A549 (cell line): ENCODE results near the gene PRSS1. TPM values are rescaled to one million over a fixed set of nuclear protein-coding genes. Genes with fewer than 3 reads are reported as not detected.
"Not testable (repeated sequence)": the region's sequence is repeated elsewhere in the genome, so short reads cannot be mapped to it uniquely, and the experiment has no call there.

ENCODE experiments used
- ATAC-seq, 2 experiments: fragments of 200-7000 bp in 1 of 2; fragments of >200 bp in 1 of 2; cut with Nextera tagmentation in 1 of 2; cut with Tn5 transposase in 1 of 2; 3 replicates each; pipeline versions ENCODE4 v1.8.0 to v1.9.1; 2018 to 2020; ENCODE audit warnings: mild to moderate bottlenecking in 1 of 2, moderate library complexity in 1 of 2
- CTCF ChIA-PET: fragments of 300-600 bp; sonication (Branson Sonifier 250); formaldehyde crosslinking; extraction: SDS; loops from one replicate; lab custom pipeline; 2021; ENCODE audit warnings: antibody characterized with exemption, inconsistent platforms; lab: Yijun Ruan, JAX
- POLR2A ChIA-PET: fragments of 350-600 bp; formaldehyde crosslinking; extraction: SDS; loops from one replicate; lab custom pipeline; 2021; ENCODE audit warnings: antibody characterized with exemption, inconsistent platforms; lab: Yijun Ruan, JAX
- DNase-seq, 2 experiments: peaks; one replicate each; pipeline versions ENCODE4 v3.0.0 to v3.0.0-alpha.2; 2011 to 2016; ENCODE audit warnings: low read depth in 1 of 2, low spot score in 1 of 2
- FAIRE-seq: peaks from 2 replicates; lab custom pipeline; 2011; peaks lifted over from hg19 to GRCh38; lab: Jason Lieb, UNC
- H3K27ac ChIP-seq, 2 experiments: fragments of >200 bp; sonication (Bioruptor Twin); formaldehyde crosslinking; 3 replicates each; pipeline ENCODE4 v1.5.1; 2016 to 2017
- H3K4me1 ChIP-seq: fragments of >200 bp; sonication (Bioruptor Twin); formaldehyde crosslinking; 3 replicates; pipeline ENCODE4 v1.6.1; 2016
- H3K4me2 ChIP-seq: fragments of >200 bp; sonication (Bioruptor Twin); formaldehyde crosslinking; 3 replicates; pipeline ENCODE4 v1.6.1; 2016
- H3K4me3 ChIP-seq: fragments of >200 bp; sonication (Bioruptor Twin); formaldehyde crosslinking; 3 replicates; pipeline ENCODE4 v1.5.1; 2016
- H3K9me3 ChIP-seq: fragments of >200 bp; sonication (Bioruptor Twin); formaldehyde crosslinking; 3 replicates; pipeline ENCODE4 v1.6.1; 2016
- ATOH8 ChIP-seq: fragments of 250-450 bp; sonication (Bioruptor Pico); IDR thresholded peaks from 2 replicates; pipeline ENCODE4 v1.5.0; 2020; ENCODE audit warnings: low read depth, mild to moderate bottlenecking, moderate library complexity
- BCL3 ChIP-seq: fragments of >200 bp; sonication (Bioruptor Twin); formaldehyde crosslinking; IDR thresholded peaks from 3 replicates; pipeline ENCODE4 v1.6.1; 2016
- CEBPB ChIP-seq, 2 experiments: fragments of >200 bp in 1 of 2; sonication (Bioruptor Twin) in 1 of 2; formaldehyde crosslinking in 1 of 2; IDR thresholded peaks; 2 replicates each; pipeline ENCODE4 v1.6.1; 2012 to 2016
- CHD4 ChIP-seq: fragments of 200-600 bp; sonication (generic); IDR thresholded peaks from 2 replicates; pipeline ENCODE4 v1.6.1; 2016; ENCODE audit warnings: antibody characterized with exemption, mild to moderate bottlenecking, borderline replicate concordance
- E2F6 ChIP-seq: IDR thresholded peaks from 2 replicates; pipeline ENCODE4 v1.6.1; 2012; ENCODE audit warnings: low read depth, borderline replicate concordance
- EHF ChIP-seq: fragments of 250-450 bp; sonication (Bioruptor Pico); IDR thresholded peaks from 2 replicates; pipeline ENCODE4 v1.5.0; 2020; ENCODE audit warnings: mild to moderate bottlenecking
- EHMT2 ChIP-seq: fragments of 200-600 bp; sonication (generic); IDR thresholded peaks from 2 replicates; pipeline ENCODE4 v1.6.1; 2016; ENCODE audit warnings: antibody characterized with exemption, low read depth, mild to moderate bottlenecking, moderate library complexity
- FOSB ChIP-seq: fragments of 250-450 bp; sonication (Bioruptor Pico); IDR thresholded peaks from 2 replicates; pipeline ENCODE4 v1.5.0; 2020; ENCODE audit warnings: mild to moderate bottlenecking, moderate library complexity
- FOSL2 ChIP-seq, 2 experiments: fragments of 450-650 bp in 1 of 2; fragments of >200 bp in 1 of 2; sonication (Bioruptor Twin) in 1 of 2; formaldehyde crosslinking; IDR thresholded peaks; 2 replicates each; pipeline versions ENCODE4 v1.5.0 to v1.6.1; 2016 to 2020; ENCODE audit warnings: mild to moderate bottlenecking in 1 of 2, moderate library complexity in 1 of 2
- HDAC2 ChIP-seq: fragments of 200-600 bp; sonication (generic); IDR thresholded peaks from 2 replicates; pipeline ENCODE4 v1.6.1; 2016
- JUN ChIP-seq, 2 experiments: fragments of >200 bp; sonication (Bioruptor Twin); formaldehyde crosslinking; IDR thresholded peaks; 2 replicates in 1 of 2; 3 replicates in 1 of 2; pipeline ENCODE4 v1.6.1; 2016 to 2017
- KDM1A ChIP-seq: fragments of 200-600 bp; sonication (generic); IDR thresholded peaks from 2 replicates; pipeline ENCODE4 v1.6.1; 2016; ENCODE audit warnings: low read depth, mild to moderate bottlenecking
- KDM5A ChIP-seq: fragments of 200-600 bp; sonication (generic); IDR thresholded peaks from 2 replicates; pipeline ENCODE4 v1.6.1; 2016; ENCODE audit warnings: antibody characterized with exemption, mild to moderate bottlenecking
- MAFK ChIP-seq: fragments of 450-650 bp; IDR thresholded peaks from 2 replicates; pipeline ENCODE4 v1.6.1; 2014; ENCODE audit not compliant: partially characterized antibody
- MAX ChIP-seq: IDR thresholded peaks from 2 replicates; pipeline ENCODE4 v1.6.1; 2012
- MAZ ChIP-seq: fragments of 150-350 bp; IDR thresholded peaks from 2 replicates; pipeline ENCODE4 v1.6.1; 2014; ENCODE audit warnings: antibody characterized with exemption, low read depth, low read length, borderline replicate concordance
- NPAS2 ChIP-seq: fragments of 250-450 bp; sonication (Bioruptor Pico); IDR thresholded peaks from 2 replicates; pipeline ENCODE4 v1.8.0; 2022; ENCODE audit warnings: mild to moderate bottlenecking, moderate library complexity, borderline replicate concordance
- POLR2AphosphoS2 ChIP-seq: conservative IDR thresholded peaks from 2 replicates; pipeline ENCODE4 v1.6.1; 2012; ENCODE audit warnings: low read length, improper control_type of control experiment, inconsistent platforms
- RAD21 ChIP-seq, 2 experiments: fragments of >200 bp in 1 of 2; sonication (Bioruptor Twin) in 1 of 2; formaldehyde crosslinking in 1 of 2; IDR thresholded peaks in 1 of 2; conservative IDR thresholded peaks in 1 of 2; 2 replicates in 1 of 2; 3 replicates in 1 of 2; pipeline ENCODE4 v1.6.1; 2012 to 2018; ENCODE audit warnings: inconsistent platforms in 1 of 2
- RCOR1 ChIP-seq: fragments of 150-350 bp; IDR thresholded peaks from 2 replicates; pipeline ENCODE4 v1.6.1; 2014; ENCODE audit warnings: antibody characterized with exemption, low read length, low read depth
- RFX5 ChIP-seq: fragments of 450-650 bp; IDR thresholded peaks from 2 replicates; pipeline ENCODE4 v1.7.1; 2014; ENCODE audit warnings: antibody characterized with exemption, mild to moderate bottlenecking, moderate library complexity
- RNF2 ChIP-seq: fragments of 200-600 bp; sonication (generic); IDR thresholded peaks from 2 replicates; pipeline ENCODE4 v1.6.1; 2016; ENCODE audit warnings: low read depth, mild to moderate bottlenecking, antibody characterized with exemption, moderate library complexity, borderline replicate concordance
- SMC3 ChIP-seq: fragments of >200 bp; sonication (Bioruptor Twin); formaldehyde crosslinking; IDR thresholded peaks from 3 replicates; pipeline ENCODE4 v1.6.1; 2018; ENCODE audit warnings: inconsistent platforms
- TP53 ChIP-seq: fragments of 250-450 bp; sonication (Bioruptor Pico); IDR thresholded peaks from 2 replicates; pipeline ENCODE4 v1.5.0; 2021; ENCODE audit warnings: mild to moderate bottlenecking, moderate library complexity
- USF2 ChIP-seq: fragments of 450-650 bp; IDR thresholded peaks from 2 replicates; pipeline ENCODE4 v1.6.1; 2014; ENCODE audit warnings: antibody characterized with exemption
- ZSCAN20 ChIP-seq: fragments of 250-450 bp; sonication (Bioruptor Pico); IDR thresholded peaks from 2 replicates; pipeline ENCODE4 v1.8.0; 2022; ENCODE audit warnings: mild to moderate bottlenecking, moderate library complexity
- WGBS: methylation state at CpG from one replicate; pipeline ENCODE4 v1.1.6; 2017; ENCODE audit errors: missing lambda C conversion rate; 5-methylcytosine and 5-hydroxymethylcytosine counted together
- polyA plus RNA-seq, 4 experiments: library from polyadenylated mRNA; depleted of rRNA in 3 of 4; stranded (reverse); fragments of >200 nt; fragmentation: RNase III in 1 of 4; extraction: RNeasy Plus Mini Kit Qiagen cat#74134 plus additional on column Dnase treatment in 1 of 4; gene quantifications; 2 replicates in 3 of 4; 3 replicates in 1 of 4; pipeline ENCODE4 v1.2.3, GENCODE V29; 2011 to 2017

Gene PRSS1
- polyA plus RNA-seq, 2 of the 4 experiments (the other 2 are of a cell fraction), result not detected

GRCh38 chr7:142745091-142745635, 4.1 kb upstream of the PRSS1 start:
- POLR2A ChIA-PET, result no interaction called here
- WGBS, result 0% methylated on average over 1 of the region's 1 CpG
- CTCF ChIA-PET, result no interaction called here
- Histone ChIP-seq H3K4me3 (no peak overlapping the region), H3K9me3 (no peaks in the 10 kb centered on the region), H3K4me2 (no peak overlapping the region), H3K27ac (no peak overlapping the region), H3K4me1 (no peaks in the 10 kb centered on the region)
- TF ChIP-seq RNF2 (no peak), JUN (IDR thresholded peaks at IDR 0.05) (no peak), TP53 (CRISPR knock-in tag) (no peak), CHD4 (no peak), HDAC2 (no peak), FOSB (CRISPR knock-in tag) (no peak), MAZ (no peak), NPAS2 (no peak), USF2 (no peak), RCOR1 (no peak), E2F6 (no peak)
- FAIRE-seq (no peak), DNase-seq (no peak), ATAC-seq (no peak)

GRCh38 chr7:142745745-142746144, 3.5 kb upstream of the PRSS1 start:
- FAIRE-seq (no peak), ATAC-seq (no peak), DNase-seq (no peak)
- CTCF ChIA-PET, result no interaction called here
- Histone ChIP-seq H3K4me1 (no peaks in the 10 kb centered on the region), H3K27ac (no peak overlapping the region), H3K4me2 (no peak overlapping the region), H3K9me3 (no peaks in the 10 kb centered on the region), H3K4me3 (no peak overlapping the region)
- 36% methylated on average over 4 of the region's 4 CpGs for WGBS
- POLR2A ChIA-PET, result no interaction called here
- no peak for TF ChIP-seq RAD21 (conservative IDR thresholded peaks at IDR 0.05 in 1 of 2, IDR thresholded peaks at IDR 0.05 in 1 of 2)
- TF ChIP-seq MAX, result no peak
- no peak for TF ChIP-seq CEBPB (IDR thresholded peaks at IDR 0.05)
- TF ChIP-seq SMC3, result no peak
- no peak for TF ChIP-seq KDM5A
- TF ChIP-seq FOSL2 (IDR thresholded peaks at IDR 0.05), result no peak
- TF ChIP-seq FOSL2 (CRISPR knock-in tag; IDR thresholded peaks at IDR 0.05), result no peak
- no peak for TF ChIP-seq EHF (CRISPR knock-in tag)
- no peak for TF ChIP-seq ZSCAN20 (CRISPR knock-in tag)
- no peak for TF ChIP-seq MAFK

GRCh38 chr7:142746264-142746663, 3.0 kb upstream of the PRSS1 start:
- Histone ChIP-seq H3K9me3 (no peaks in the 10 kb centered on the region), H3K4me1 (no peaks in the 10 kb centered on the region)
- CTCF ChIA-PET, result no interaction called here
- POLR2A ChIA-PET, result no interaction called here
- FAIRE-seq, result no peak
- TF ChIP-seq RFX5 (no peak), POLR2AphosphoS2 (no peak), MAX (no peak), KDM5A (no peak), SMC3 (no peak), KDM1A (no peak), BCL3 (no peak), ATOH8 (CRISPR knock-in tag) (no peak), EHMT2 (no peak)
- TF ChIP-seq, all 56 proteins: peak for 0
- ATAC-seq, result no peak
- H3K4me2 ChIP-seq, result no peak overlapping the region
- DNase-seq, result no peak
- no peak overlapping the region for H3K4me3 ChIP-seq
- WGBS, result 2% methylated on average over 3 of the region's 3 CpGs
- no peak overlapping the region for H3K27ac ChIP-seq

GRCh38 chr7:142748410-142748809, 862 bp upstream of the PRSS1 start:
- H3K9me3 ChIP-seq, H3K4me1 ChIP-seq, ATAC-seq, POLR2A ChIA-PET, H3K4me2 ChIP-seq, H3K4me3 ChIP-seq, FAIRE-seq, DNase-seq, H3K27ac ChIP-seq: not testable (repeated sequence)
- 0% methylated on average over 2 of the region's 2 CpGs for WGBS
- CTCF ChIA-PET, result interaction anchor here (1.3 kb wide), 1 partner anchor 35 kb away, joined by 3 read pairs; no protein-coding TSS in a partner anchor
